Activated naive CD8-positive, alpha-beta T cell treated with anti-CD3 and anti-CD28 coated beads, Interleukin-2, amount 50 U/mL, for 24 hours (primary cell): ENCODE data around the gene CACNG3.

Experiments used
- ATAC-seq: fragments of 150-1000 bp; cut with Tn5 transposase; one replicate; pipeline ENCODE4 v1.10.0; 2021
- DNase-seq: peaks from one replicate; pipeline ENCODE4 v3.0.0; 2021
- H3K27ac Mint-ChIP-seq: one replicate; pipeline ENCODE4 v1.8.0; 2021; ENCODE audit warnings: mild to moderate bottlenecking, mixed read lengths
- H3K27me3 Mint-ChIP-seq: one replicate; pipeline ENCODE4 v1.8.0; 2021; ENCODE audit warnings: mixed read lengths
- H3K36me3 Mint-ChIP-seq: one replicate; pipeline ENCODE4 v1.8.0; 2021; ENCODE audit warnings: low read depth, mixed read lengths
- H3K4me1 Mint-ChIP-seq: one replicate; pipeline ENCODE4 v1.8.0; 2021; ENCODE audit warnings: mixed read lengths
- H3K4me3 Mint-ChIP-seq: one replicate; pipeline ENCODE4 v1.8.0; 2021; ENCODE audit warnings: mild to moderate bottlenecking, moderate library complexity, mixed read lengths
- H3K9me3 Mint-ChIP-seq: one replicate; pipeline ENCODE4 v1.8.0; 2021; ENCODE audit warnings: mixed read lengths

Gene CACNG3

GRCh38 chr16:24367186-24367710 lies 111.1 kb downstream of the CACNG3 start:
- no peak for DNase-seq
- H3K4me3 Mint-ChIP-seq: no peak overlapping the region
- H3K27me3 Mint-ChIP-seq: peaks cover 18% of the 10 kb centered on the region
- no peaks in the 10 kb centered on the region for H3K36me3 Mint-ChIP-seq
- H3K4me1 Mint-ChIP-seq: no peaks in the 10 kb centered on the region
- no peak overlapping the region for H3K27ac Mint-ChIP-seq
- no peak for ATAC-seq
- peaks cover 10% of the 10 kb centered on the region for H3K9me3 Mint-ChIP-seq

GRCh38 chr16:24372824-24373223 lies 116.7 kb downstream of the CACNG3 start:
- no peak overlapping the region for H3K4me3 Mint-ChIP-seq
- H3K36me3 Mint-ChIP-seq: peaks cover 2% of the 10 kb centered on the region
- H3K27me3 Mint-ChIP-seq: peaks cover 6% of the 10 kb centered on the region
- ATAC-seq (no peak), DNase-seq (no peak)
- H3K27ac Mint-ChIP-seq: no peak overlapping the region
- H3K4me1 Mint-ChIP-seq: no peaks in the 10 kb centered on the region
- peaks cover 14% of the 10 kb centered on the region for H3K9me3 Mint-ChIP-seq

- ATAC-seq (no peak), DNase-seq (no peak)
- Mint-ChIP-seq H3K27me3 (peaks cover 4% of the 10 kb centered on the region), H3K27ac (no peak overlapping the region), H3K4me1 (no peaks in the 10 kb centered on the region), H3K4me3 (no peak overlapping the region), H3K9me3 (peaks cover 31% of the 10 kb centered on the region), H3K36me3 (peaks cover 2% of the 10 kb centered on the region)
Measured at GRCh38 chr16:24378999-24379398, 122.9 kb downstream of the CACNG3 start.

- H3K4me3 Mint-ChIP-seq: no peak overlapping the region
- peaks cover 31% of the 10 kb centered on the region for H3K9me3 Mint-ChIP-seq
- H3K4me1 Mint-ChIP-seq: no peaks in the 10 kb centered on the region
- DNase-seq (no peak), ATAC-seq (no peak)
- H3K27me3 Mint-ChIP-seq: peaks cover 4% of the 10 kb centered on the region
- peak overlapping the region; percentile 25 for H3K27ac Mint-ChIP-seq
- H3K36me3 Mint-ChIP-seq: peaks cover 2% of the 10 kb centered on the region
Measured at GRCh38 chr16:24381470-24382118, 125.5 kb downstream of the CACNG3 start.

GRCh38 chr16:24382762-24383407 lies 126.8 kb downstream of the CACNG3 start:
- H3K36me3 Mint-ChIP-seq: no peaks in the 10 kb centered on the region
- peaks cover 28% of the 10 kb centered on the region for H3K9me3 Mint-ChIP-seq
- H3K4me3 Mint-ChIP-seq: no peak overlapping the region
- peaks cover 5% of the 10 kb centered on the region for H3K27me3 Mint-ChIP-seq
- H3K27ac Mint-ChIP-seq: no peak overlapping the region
- H3K4me1 Mint-ChIP-seq: no peaks in the 10 kb centered on the region
- DNase-seq (no peak), ATAC-seq (no peak)

GRCh38 chr16:24394341-24394740 lies 138.2 kb downstream of the CACNG3 start:
- DNase-seq (no peak), ATAC-seq (no peak)
- Mint-ChIP-seq H3K4me3 (no peak overlapping the region), H3K27me3 (peaks cover 29% of the 10 kb centered on the region), H3K27ac (no peak overlapping the region), H3K36me3 (no peaks in the 10 kb centered on the region), H3K4me1 (no peaks in the 10 kb centered on the region), H3K9me3 (no peaks in the 10 kb centered on the region)

- Mint-ChIP-seq H3K27me3 (peaks cover 26% of the 10 kb centered on the region), H3K27ac (no peak overlapping the region), H3K36me3 (no peaks in the 10 kb centered on the region), H3K9me3 (no peaks in the 10 kb centered on the region), H3K4me3 (no peak overlapping the region), H3K4me1 (no peaks in the 10 kb centered on the region)
- ATAC-seq (no peak), DNase-seq (no peak)
Measured at GRCh38 chr16:24396350-24397271, 140.5 kb downstream of the CACNG3 start.

- Mint-ChIP-seq H3K36me3 (no peaks in the 10 kb centered on the region), H3K9me3 (no peaks in the 10 kb centered on the region), H3K27me3 (peaks cover 12% of the 10 kb centered on the region), H3K4me1 (no peaks in the 10 kb centered on the region), H3K4me3 (no peak overlapping the region), H3K27ac (no peak overlapping the region)
- DNase-seq (no peak), ATAC-seq (no peak)
Measured at GRCh38 chr16:24409045-24409444, 152.9 kb downstream of the CACNG3 start.
